ENCODE data around the gene MIR17HG. TPM values are rescaled to one million over a fixed set of nuclear protein-coding genes. Genes with fewer than 3 reads are reported as not detected.

MIR17HG gene
- total RNA-seq, 1 experiment from 2014 or later, result 15.8 TPM

DNA sequence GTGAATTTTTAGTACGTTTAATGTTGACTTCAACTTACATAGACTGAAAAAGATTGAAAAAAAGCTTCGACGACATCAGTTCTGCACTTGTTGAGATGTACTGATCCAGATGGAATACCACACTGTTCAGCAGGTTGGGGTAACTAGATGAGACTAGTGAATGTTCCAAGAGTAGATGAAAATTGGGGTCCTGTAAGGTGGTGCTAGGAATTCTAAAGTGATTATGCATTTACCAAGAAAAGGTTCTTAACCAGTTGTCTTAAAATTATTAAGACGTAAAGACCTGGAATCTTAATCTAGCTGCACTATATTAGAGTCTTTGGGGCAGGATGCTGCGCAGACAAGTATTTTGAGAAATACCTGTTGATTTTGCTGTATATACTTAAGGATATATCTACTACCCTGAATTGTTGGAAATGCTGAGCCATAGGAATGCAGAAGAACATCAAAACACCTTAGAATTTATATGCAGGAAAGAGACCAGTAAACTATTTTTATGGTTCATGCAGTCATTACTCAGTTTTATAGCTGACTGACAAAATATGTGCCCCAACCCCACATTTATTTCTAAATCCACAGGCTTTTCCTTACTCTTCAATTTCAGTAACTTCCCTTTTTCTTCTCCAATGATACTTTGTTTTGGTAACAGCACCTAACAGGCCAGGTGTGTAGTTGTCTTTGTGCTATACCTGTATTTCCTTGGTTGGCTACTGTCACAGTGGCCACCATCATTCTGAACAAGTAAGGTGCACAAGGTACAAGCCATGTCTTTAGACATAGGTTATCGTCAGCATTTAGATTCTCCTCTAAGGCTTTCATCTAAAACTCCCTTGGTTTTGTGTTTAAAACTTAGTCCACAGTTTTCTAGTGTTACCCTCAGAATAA is 8.6 kb downstream of the MIR17HG start:
- Histone ChIP-seq H3K9me3 (ENCODE audit: low read depth, low read length, poor library complexity, severe bottlenecking) (no peaks in the 10 kb centered on the region), H3K4me1 (ENCODE audit: insufficient read depth, low read length, poor library complexity, severe bottlenecking) (peaks cover 18% of the 10 kb centered on the region), H3K36me3 (ENCODE audit: insufficient read depth, low read length, poor library complexity, severe bottlenecking) (peaks cover 66% of the 10 kb centered on the region), H3K27me3 (replicated peaks; ENCODE audit: insufficient read depth, low read depth, low read length, poor library complexity) (no peaks in the 10 kb centered on the region), H3K27ac (ENCODE audit: low read depth, low read length, poor library complexity, severe bottlenecking) (no peak overlapping the region), H3K4me3 (ENCODE audit: low read depth, low read length, poor library complexity, severe bottlenecking) (no peak overlapping the region)
- TF ChIP-seq EZH2 (IDR thresholded peaks at IDR 0.05; ENCODE audit: borderline replicate concordance, low read depth, low read length, poor library complexity, severe bottlenecking), result no peak
- TF ChIP-seq, protein P1, sequence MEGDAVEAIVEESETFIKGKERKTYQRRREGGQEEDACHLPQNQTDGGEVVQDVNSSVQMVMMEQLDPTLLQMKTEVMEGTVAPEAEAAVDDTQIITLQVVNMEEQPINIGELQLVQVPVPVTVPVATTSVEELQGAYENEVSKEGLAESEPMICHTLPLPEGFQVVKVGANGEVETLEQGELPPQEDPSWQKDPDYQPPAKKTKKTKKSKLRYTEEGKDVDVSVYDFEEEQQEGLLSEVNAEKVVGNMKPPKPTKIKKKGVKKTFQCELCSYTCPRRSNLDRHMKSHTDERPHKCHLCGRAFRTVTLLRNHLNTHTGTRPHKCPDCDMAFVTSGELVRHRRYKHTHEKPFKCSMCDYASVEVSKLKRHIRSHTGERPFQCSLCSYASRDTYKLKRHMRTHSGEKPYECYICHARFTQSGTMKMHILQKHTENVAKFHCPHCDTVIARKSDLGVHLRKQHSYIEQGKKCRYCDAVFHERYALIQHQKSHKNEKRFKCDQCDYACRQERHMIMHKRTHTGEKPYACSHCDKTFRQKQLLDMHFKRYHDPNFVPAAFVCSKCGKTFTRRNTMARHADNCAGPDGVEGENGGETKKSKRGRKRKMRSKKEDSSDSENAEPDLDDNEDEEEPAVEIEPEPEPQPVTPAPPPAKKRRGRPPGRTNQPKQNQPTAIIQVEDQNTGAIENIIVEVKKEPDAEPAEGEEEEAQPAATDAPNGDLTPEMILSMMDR (conservative IDR thresholded peaks at IDR 0.05; ENCODE audit: low read depth, low read length), result no peak
- intact Hi-C loops (cut with micrococcal nuclease; ENCODE audit: unreplicated experiment), result no loop called here
- ChIA-PET CTCF (no interaction called here), POLR2A (ENCODE audit: low non-redundant PET) (no interaction called here)
- BruUV-seq (replicated peaks), result no TSS peak
- DNase-seq (ENCODE audit: low spot score), result no peak

DNA sequence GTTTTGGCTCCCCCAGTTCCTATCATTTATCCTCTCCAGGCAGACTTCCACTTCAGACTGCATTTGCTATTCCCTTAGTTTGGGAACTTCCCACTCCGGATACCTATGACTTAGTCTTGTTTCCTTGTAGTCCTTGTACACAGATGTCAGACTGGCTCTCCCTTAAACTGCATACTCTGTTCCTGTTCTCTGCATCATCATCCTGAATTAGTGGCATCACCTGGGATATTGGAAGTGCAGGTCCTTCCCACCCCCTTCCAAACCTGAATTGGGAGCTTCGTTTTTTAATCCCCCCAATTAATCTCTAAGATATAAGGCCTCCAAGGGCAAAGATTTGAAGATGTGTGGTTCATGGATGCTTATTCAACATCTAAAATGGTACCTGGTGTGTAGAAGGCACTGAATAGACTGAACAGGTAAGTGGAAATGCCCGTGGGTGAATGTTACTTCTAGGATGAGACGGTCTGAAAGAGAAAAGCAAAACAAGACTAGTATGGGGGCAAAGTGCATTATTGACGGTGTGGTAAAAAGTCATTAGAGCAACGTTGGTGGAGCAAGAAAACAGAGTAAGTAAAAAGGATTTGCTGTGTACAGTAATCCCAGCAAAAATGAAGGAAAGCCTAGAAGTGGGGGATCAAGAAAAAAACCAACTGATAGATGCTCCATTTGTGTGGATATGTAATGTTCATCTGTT is 9.6 kb downstream of the MIR17HG start:
- peaks cover 8% of the 10 kb centered on the region for H3K4me1 ChIP-seq (ENCODE audit: insufficient read depth, low read length, poor library complexity, severe bottlenecking)
- TF ChIP-seq, protein P1 (conservative IDR thresholded peaks at IDR 0.05; ENCODE audit: low read depth, low read length), result no peak
- TF ChIP-seq EZH2 (IDR thresholded peaks at IDR 0.05; ENCODE audit: borderline replicate concordance, low read depth, low read length, poor library complexity, severe bottlenecking), result no peak
- H3K36me3 ChIP-seq (ENCODE audit: insufficient read depth, low read length, poor library complexity, severe bottlenecking), result peaks cover 56% of the 10 kb centered on the region
- no peak overlapping the region for H3K4me3 ChIP-seq (ENCODE audit: low read depth, low read length, poor library complexity, severe bottlenecking)
- H3K9me3 ChIP-seq (ENCODE audit: low read depth, low read length, poor library complexity, severe bottlenecking), result no peaks in the 10 kb centered on the region
- no peak overlapping the region for H3K27ac ChIP-seq (ENCODE audit: low read depth, low read length, poor library complexity, severe bottlenecking)
- DNase-seq (ENCODE audit: low spot score), result no peak
- intact Hi-C loops (cut with micrococcal nuclease; ENCODE audit: unreplicated experiment), result no loop called here
- POLR2A ChIA-PET (ENCODE audit: low non-redundant PET), result no interaction called here
- no peaks in the 10 kb centered on the region for H3K27me3 ChIP-seq (replicated peaks; ENCODE audit: insufficient read depth, low read depth, low read length, poor library complexity)
- no TSS peak for BruUV-seq (replicated peaks)
- CTCF ChIA-PET, result no interaction called here

DNA sequence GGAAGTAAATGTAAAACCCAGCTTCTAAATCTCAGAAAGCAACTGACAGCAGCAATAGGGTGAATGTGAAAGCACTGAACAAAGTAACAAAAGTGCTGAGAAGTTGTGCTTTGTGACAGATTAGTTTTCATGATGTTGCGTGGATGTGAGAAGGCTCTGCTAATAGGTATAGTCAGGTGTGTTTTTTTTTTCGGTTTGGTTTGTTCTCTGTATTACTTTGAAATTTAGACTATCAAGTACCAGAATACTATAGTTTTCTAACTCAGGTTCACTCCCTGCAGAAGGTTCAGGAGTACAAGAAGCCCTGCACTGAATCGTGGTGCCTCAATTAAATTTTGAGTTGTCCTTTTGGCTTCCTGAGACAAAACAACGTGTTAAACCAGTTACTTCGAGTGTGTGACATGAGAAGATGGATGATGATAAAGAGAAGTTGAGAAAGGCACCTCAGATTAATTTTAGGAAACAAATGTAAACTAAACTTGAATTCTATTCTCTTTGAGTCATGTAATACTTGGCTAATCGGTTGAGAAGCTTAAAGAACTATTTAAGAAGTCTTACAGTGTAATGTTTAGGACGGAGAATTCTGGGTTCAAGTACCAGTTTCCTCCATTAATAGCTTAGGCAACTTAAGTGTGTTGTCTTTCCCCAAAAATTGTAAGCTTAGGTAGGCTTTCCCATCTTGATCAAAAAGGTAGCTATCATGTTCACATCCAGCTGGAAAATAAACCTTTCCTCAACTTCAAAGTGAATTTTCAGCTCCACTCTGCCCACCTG is 10.3 kb downstream of the MIR17HG start:
- Histone ChIP-seq H3K27me3 (replicated peaks; ENCODE audit: insufficient read depth, low read depth, low read length, poor library complexity) (no peaks in the 10 kb centered on the region), H3K4me1 (ENCODE audit: insufficient read depth, low read length, poor library complexity, severe bottlenecking) (peaks cover 1% of the 10 kb centered on the region), H3K36me3 (ENCODE audit: insufficient read depth, low read length, poor library complexity, severe bottlenecking) (peaks cover 48% of the 10 kb centered on the region), H3K9me3 (ENCODE audit: low read depth, low read length, poor library complexity, severe bottlenecking) (no peaks in the 10 kb centered on the region), H3K4me3 (ENCODE audit: low read depth, low read length, poor library complexity, severe bottlenecking) (no peak overlapping the region), H3K27ac (ENCODE audit: low read depth, low read length, poor library complexity, severe bottlenecking) (no peak overlapping the region)
- DNase-seq (ENCODE audit: low spot score), result no peak
- CTCF ChIA-PET, result interaction anchor here (0.6 kb wide), 1 partner anchor 19 kb away, joined by 3 read pairs; no protein-coding TSS in a partner anchor
- intact Hi-C loops (cut with micrococcal nuclease; ENCODE audit: unreplicated experiment), result no loop called here
- TF ChIP-seq, protein P1 (conservative IDR thresholded peaks at IDR 0.05; ENCODE audit: low read depth, low read length), result no peak
- TF ChIP-seq EZH2 (IDR thresholded peaks at IDR 0.05; ENCODE audit: borderline replicate concordance, low read depth, low read length, poor library complexity, severe bottlenecking), result no peak
- BruUV-seq (replicated peaks), result no TSS peak
- POLR2A ChIA-PET (ENCODE audit: low non-redundant PET), result interaction anchor here (0.7 kb wide), 1 partner anchor 342 kb away, joined by 3 read pairs; no protein-coding TSS in a partner anchor

Data from A673 (cell line).